Nephron progenitor cell (in vitro differentiated cells): Measurements from ENCODE around the gene THUMPD2.

Experiments used
- DNase-seq: peaks from one replicate; pipeline ENCODE4 v3.0.0; 2021
- H3K27ac Mint-ChIP-seq: 2 replicates; pipeline ENCODE4 v1.8.0; 2021; ENCODE audit warnings: mild to moderate bottlenecking, moderate library complexity, mixed read lengths
- H3K27me3 Mint-ChIP-seq: 2 replicates; pipeline ENCODE4 v1.8.0; 2021; ENCODE audit warnings: mild to moderate bottlenecking, low read depth, mixed read lengths; ENCODE audit not compliant: poor library complexity
- H3K36me3 Mint-ChIP-seq: 2 replicates; pipeline ENCODE4 v1.8.0; 2021; ENCODE audit warnings: low read depth, mixed read lengths
- H3K4me1 Mint-ChIP-seq: 2 replicates; pipeline ENCODE4 v1.8.0; 2021; ENCODE audit warnings: mixed read lengths
- H3K4me3 Mint-ChIP-seq: 2 replicates; pipeline ENCODE4 v1.8.0; 2021; ENCODE audit warnings: mild to moderate bottlenecking, moderate library complexity, mixed read lengths
- H3K9me3 Mint-ChIP-seq: 2 replicates; pipeline ENCODE4 v1.8.0; 2021; ENCODE audit warnings: mild to moderate bottlenecking, moderate library complexity, mixed read lengths
- TF ChIP-seq, protein P1 (sequence below): fragments of 200-600 bp; sonication (generic); IDR thresholded peaks from 2 replicates; pipeline ENCODE4 v1.5.0; 2021; ENCODE audit warnings: antibody characterized with exemption

Gene THUMPD2

DNA sequence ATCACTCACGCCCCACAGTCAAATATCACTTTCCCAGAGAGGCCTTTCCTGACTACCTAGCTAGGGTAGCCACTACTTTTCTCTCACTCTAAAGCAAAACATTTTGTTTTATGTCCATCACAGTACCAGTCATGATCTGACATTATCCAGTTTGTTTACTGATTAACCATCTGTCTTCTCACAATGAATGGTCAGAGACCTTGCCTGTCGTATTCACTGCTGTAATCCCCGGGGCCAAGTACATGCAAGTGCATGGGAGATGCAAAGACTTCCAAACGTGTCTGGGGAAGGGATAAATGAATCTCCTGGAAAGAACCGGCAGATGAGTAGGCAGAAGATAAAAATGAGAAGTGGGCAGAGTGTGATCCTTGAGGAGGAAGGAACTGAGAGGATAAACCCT is 39.7 kb downstream of the THUMPD2 start:
- TF ChIP-seq, protein P1, sequence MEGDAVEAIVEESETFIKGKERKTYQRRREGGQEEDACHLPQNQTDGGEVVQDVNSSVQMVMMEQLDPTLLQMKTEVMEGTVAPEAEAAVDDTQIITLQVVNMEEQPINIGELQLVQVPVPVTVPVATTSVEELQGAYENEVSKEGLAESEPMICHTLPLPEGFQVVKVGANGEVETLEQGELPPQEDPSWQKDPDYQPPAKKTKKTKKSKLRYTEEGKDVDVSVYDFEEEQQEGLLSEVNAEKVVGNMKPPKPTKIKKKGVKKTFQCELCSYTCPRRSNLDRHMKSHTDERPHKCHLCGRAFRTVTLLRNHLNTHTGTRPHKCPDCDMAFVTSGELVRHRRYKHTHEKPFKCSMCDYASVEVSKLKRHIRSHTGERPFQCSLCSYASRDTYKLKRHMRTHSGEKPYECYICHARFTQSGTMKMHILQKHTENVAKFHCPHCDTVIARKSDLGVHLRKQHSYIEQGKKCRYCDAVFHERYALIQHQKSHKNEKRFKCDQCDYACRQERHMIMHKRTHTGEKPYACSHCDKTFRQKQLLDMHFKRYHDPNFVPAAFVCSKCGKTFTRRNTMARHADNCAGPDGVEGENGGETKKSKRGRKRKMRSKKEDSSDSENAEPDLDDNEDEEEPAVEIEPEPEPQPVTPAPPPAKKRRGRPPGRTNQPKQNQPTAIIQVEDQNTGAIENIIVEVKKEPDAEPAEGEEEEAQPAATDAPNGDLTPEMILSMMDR, result no peak
- Mint-ChIP-seq H3K27ac (peak overlapping the region; percentile 6), H3K9me3 (no peaks in the 10 kb centered on the region), H3K4me1 (peaks cover 15% of the 10 kb centered on the region), H3K4me3 (no peak overlapping the region), H3K36me3 (peaks cover 61% of the 10 kb centered on the region), H3K27me3 (no peaks in the 10 kb centered on the region)
- DNase-seq, result no peak

DNA sequence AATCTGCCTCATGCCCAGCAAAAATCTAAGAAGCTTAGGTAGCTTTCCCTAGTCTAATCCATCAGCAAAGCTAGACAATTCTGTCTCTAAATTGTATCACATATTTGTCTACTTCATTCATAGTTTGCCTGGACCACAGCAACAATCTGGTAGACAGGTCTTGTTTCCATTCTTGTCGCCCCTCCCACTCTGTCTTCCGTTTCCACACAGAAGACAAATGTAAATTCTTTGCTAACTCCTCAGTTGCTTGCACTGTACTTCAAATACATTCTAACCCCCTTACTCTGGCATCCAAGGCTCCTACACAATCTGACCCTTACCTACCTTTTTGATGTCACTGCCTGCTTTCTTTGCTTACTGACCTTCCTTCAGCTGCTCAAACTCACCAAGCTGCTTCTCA is 40.1 kb downstream of the THUMPD2 start:
- H3K4me3 Mint-ChIP-seq, result no peak overlapping the region
- no peak for DNase-seq
- H3K9me3 Mint-ChIP-seq, result no peaks in the 10 kb centered on the region
- TF ChIP-seq, protein P1, result no peak
- H3K27ac Mint-ChIP-seq, result peak overlapping the region; percentile 6
- peaks cover 15% of the 10 kb centered on the region for H3K4me1 Mint-ChIP-seq
- peaks cover 66% of the 10 kb centered on the region for H3K36me3 Mint-ChIP-seq
- H3K27me3 Mint-ChIP-seq, result no peaks in the 10 kb centered on the region

DNA sequence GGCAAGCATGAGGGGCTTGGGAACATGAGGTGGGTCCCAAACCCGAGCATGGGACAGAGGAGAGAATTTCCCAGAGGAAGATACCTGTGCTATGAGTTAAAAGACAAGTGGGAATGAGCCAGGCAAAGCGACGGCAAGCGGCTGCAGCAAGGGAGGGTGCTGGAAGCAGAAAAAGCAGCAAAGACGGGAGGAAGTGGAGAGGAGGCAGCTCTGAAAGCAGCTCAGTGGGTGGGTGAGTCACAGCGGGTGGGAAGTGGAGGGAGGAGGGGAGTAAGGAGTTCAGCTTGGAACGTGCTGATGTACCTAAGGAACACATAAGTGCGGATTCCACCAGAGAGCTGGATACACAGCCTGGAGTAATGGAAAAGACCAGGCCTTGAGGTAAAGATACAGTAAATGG is 41.4 kb downstream of the THUMPD2 start:
- peak; percentile 10 for DNase-seq
- Mint-ChIP-seq H3K36me3 (peaks cover 64% of the 10 kb centered on the region), H3K4me1 (peaks cover 11% of the 10 kb centered on the region), H3K27me3 (no peaks in the 10 kb centered on the region), H3K27ac (peak overlapping the region; percentile 71), H3K9me3 (no peaks in the 10 kb centered on the region), H3K4me3 (no peak overlapping the region)
- TF ChIP-seq, protein P1, result no peak

GRCh38 chr2:39736640-39737039 is 42.4 kb downstream of the THUMPD2 start:
- H3K36me3 Mint-ChIP-seq, result peaks cover 67% of the 10 kb centered on the region
- no peaks in the 10 kb centered on the region for H3K9me3 Mint-ChIP-seq
- no peak overlapping the region for H3K4me3 Mint-ChIP-seq
- no peaks in the 10 kb centered on the region for H3K27me3 Mint-ChIP-seq
- H3K27ac Mint-ChIP-seq, result no peak overlapping the region
- DNase-seq, result no peak
- TF ChIP-seq, protein P1, result no peak
- H3K4me1 Mint-ChIP-seq, result peaks cover 11% of the 10 kb centered on the region

GRCh38 chr2:39735648-39736047 is 43.4 kb downstream of the THUMPD2 start:
- H3K4me3 Mint-ChIP-seq, result no peak overlapping the region
- no peak overlapping the region for H3K27ac Mint-ChIP-seq
- H3K27me3 Mint-ChIP-seq, result no peaks in the 10 kb centered on the region
- no peak for DNase-seq
- no peaks in the 10 kb centered on the region for H3K9me3 Mint-ChIP-seq
- H3K4me1 Mint-ChIP-seq, result peaks cover 11% of the 10 kb centered on the region
- peaks cover 68% of the 10 kb centered on the region for H3K36me3 Mint-ChIP-seq
- TF ChIP-seq, protein P1, result no peak

- Mint-ChIP-seq H3K9me3 (no peaks in the 10 kb centered on the region), H3K4me3 (no peak overlapping the region), H3K27me3 (no peaks in the 10 kb centered on the region), H3K4me1 (peaks cover 11% of the 10 kb centered on the region), H3K27ac (no peak overlapping the region), H3K36me3 (peaks cover 64% of the 10 kb centered on the region)
- no peak for DNase-seq
- TF ChIP-seq, protein P1, result no peak
Measured at GRCh38 chr2:39734445-39734844, 44.6 kb downstream of the THUMPD2 start.
